Fibroblast of mammary gland (primary cell): ENCODE data around the gene MLF2.

Source experiments
- DNase-seq: peaks from one replicate; pipeline ENCODE4 v3.0.0-alpha.2; 2010; ENCODE audit warnings: low read depth
- H3K4me3 ChIP-seq: 2 replicates; pipeline ENCODE4 v1.5.1; 2011; ENCODE audit warnings: low read depth, mild to moderate bottlenecking, low read length, moderate library complexity; ENCODE audit not compliant: control insufficient read depth
- TF ChIP-seq, protein P1 (sequence below): conservative IDR thresholded peaks from 2 replicates; pipeline ENCODE4 v1.5.1; 2011; ENCODE audit warnings: low read depth, low read length, inconsistent platforms; ENCODE audit not compliant: control insufficient read depth, insufficient read depth

Gene MLF2

DNA sequence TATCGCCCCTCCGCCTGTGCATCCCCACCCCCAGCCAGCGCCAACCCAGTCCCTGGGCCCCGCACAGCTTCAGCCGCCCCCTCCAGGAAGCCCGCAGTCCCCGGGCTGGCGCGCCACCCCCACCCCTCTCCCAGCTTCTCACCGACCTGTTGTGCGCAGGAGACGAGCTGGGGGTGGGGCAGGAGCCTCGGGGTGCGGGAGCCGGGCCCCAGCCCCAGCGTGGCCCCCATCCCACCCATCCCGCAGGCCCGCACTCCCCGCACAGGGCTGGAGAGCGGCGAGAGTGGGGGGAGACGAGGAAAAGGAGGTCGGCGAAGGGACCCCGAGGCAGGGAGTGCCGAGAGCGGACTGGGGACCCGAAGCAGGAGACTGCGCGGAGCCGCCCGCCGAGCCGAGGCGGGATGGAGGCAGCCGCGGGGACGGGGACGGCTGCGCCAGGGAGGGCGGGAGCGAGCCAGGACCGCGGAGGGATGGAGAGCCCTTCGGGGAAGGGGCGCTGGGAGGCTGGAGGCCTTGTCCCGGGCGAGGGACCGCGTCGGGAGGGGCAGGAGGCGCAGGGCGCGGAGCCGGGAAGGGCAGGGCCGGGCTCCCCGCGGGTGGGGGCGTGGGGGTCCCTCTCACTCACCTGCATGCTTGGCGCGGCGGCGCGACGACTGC is 52.8 kb downstream of the MLF2 start:
- peak overlapping the region; percentile 31 for H3K4me3 ChIP-seq
- DNase-seq = no peak
- TF ChIP-seq, protein P1, sequence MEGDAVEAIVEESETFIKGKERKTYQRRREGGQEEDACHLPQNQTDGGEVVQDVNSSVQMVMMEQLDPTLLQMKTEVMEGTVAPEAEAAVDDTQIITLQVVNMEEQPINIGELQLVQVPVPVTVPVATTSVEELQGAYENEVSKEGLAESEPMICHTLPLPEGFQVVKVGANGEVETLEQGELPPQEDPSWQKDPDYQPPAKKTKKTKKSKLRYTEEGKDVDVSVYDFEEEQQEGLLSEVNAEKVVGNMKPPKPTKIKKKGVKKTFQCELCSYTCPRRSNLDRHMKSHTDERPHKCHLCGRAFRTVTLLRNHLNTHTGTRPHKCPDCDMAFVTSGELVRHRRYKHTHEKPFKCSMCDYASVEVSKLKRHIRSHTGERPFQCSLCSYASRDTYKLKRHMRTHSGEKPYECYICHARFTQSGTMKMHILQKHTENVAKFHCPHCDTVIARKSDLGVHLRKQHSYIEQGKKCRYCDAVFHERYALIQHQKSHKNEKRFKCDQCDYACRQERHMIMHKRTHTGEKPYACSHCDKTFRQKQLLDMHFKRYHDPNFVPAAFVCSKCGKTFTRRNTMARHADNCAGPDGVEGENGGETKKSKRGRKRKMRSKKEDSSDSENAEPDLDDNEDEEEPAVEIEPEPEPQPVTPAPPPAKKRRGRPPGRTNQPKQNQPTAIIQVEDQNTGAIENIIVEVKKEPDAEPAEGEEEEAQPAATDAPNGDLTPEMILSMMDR = no peak

DNA sequence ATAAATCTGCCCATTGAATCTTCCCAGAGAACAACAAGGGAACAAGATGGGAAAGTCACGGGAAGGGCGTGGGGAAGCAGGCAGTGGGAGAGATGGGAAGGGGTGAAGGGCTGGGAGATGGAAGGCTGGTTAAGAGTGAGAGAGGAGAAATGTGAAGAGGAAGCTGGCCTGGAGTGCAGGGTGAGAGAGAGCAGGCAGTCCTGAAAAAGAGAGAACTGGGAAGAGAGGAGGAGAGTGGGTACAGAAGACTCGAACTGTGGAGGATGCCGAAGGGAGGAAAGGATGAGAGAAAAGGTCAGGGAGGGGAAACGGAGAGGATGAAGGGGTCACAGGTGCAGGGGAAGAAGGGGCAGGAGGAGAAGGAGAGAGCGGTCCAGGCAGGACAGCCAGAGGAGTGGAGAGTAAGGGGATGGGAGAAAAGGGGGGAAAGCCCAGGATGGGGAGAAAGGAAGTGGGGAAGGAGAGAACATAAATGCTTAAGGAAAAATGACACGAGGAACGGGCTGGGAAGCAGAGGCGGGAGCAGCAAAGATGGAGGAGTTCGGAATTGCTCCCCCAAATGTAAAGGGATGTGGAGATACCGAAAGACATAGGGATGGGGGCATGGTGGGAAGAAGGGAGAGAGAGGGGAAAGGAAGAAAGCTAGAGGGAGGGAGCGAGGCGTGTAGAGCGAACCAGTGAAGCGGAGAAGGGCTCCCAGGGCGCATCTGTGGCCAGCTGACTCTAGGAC is 53.5 kb downstream of the MLF2 start:
- no peak for DNase-seq
- peak overlapping the region; percentile 31 for H3K4me3 ChIP-seq

DNA sequence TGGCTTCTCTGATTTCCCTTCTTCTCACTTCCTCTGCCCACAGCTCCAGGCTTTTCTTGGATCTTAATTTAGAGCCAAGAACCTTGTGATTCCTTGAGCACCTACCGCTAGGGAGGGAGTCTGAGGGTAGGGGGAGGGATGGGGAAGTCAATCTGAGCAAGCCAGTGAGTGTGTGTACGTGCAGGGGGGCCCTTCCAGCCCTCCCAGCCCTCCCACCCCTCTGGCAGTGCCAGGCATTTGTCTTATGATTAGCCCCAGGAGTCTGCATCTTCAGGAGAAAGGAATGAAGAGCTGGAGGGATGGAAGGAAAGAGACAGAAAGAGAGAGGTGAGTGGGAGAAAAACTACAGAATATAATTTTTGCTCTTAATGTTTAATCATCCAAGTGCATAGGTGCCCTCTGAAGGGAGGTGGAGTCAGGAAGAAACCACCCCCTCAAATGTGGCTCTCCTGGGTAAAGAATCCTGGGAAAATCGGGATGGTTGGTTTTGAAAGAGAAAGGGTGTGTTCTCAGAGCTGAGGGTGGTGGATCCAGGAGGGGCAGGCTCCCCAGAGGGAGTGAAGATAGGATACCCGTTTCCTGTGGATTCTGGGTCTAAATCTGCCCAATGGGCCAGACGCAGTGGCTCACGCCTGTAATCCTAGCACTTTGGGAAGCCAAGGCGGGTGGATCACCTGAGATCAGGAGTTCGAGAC is 54.4 kb downstream of the MLF2 start:
- no peak for DNase-seq
- no peak overlapping the region for H3K4me3 ChIP-seq
- TF ChIP-seq, protein P1 = no peak

More for the DNA sequence above, 53.5 kb downstream of the MLF2 start:
- TF ChIP-seq, protein P1 = no peak
